H1 (cell line): Measurements from ENCODE around the gene DHX34. TPM values are rescaled to one million over a fixed set of nuclear protein-coding genes. Genes with fewer than 3 reads are reported as not detected.

ENCODE experiments used
- CTCF ChIA-PET: fragments of 300-600 bp; sonication (Branson Sonifier 250); formaldehyde crosslinking; loops from one replicate; lab custom pipeline; 2021; ENCODE audit not compliant: partially characterized antibody; lab: Charles Lee
- POLR2A ChIA-PET: fragments of 300-600 bp; sonication (Branson Sonifier 250); formaldehyde crosslinking; loops from one replicate; lab custom pipeline; 2021; ENCODE audit warnings: inconsistent platforms; ENCODE audit not compliant: partially characterized antibody; lab: Charles Lee
- DNase-seq, 2 experiments: peaks; one replicate each; pipeline versions ENCODE4 v3.0.0 to v3.0.0-alpha.2; 2010 to 2022; ENCODE audit warnings: low spot score in 2 of 2, low read depth in 1 of 2, mixed read lengths in 1 of 2
- FAIRE-seq: peaks from 2 replicates; lab custom pipeline; 2011; peaks lifted over from hg19 to GRCh38; lab: Jason Lieb, UNC
- H2AFZ ChIP-seq: 2 replicates; pipeline ENCODE4 v1.8.1; 2012; ENCODE audit warnings: low read length, inconsistent platforms
- H2AK5ac ChIP-seq: 2 replicates; pipeline ENCODE4 v1.6.1; 2013; ENCODE audit warnings: low read depth, low read length
- H2BK120ac ChIP-seq: replicated peaks from 2 replicates; pipeline ENCODE3; 2013; ENCODE audit warnings: low read depth, low read length, inconsistent platforms
- H2BK12ac ChIP-seq: 2 replicates; pipeline ENCODE4 v1.6.1; 2013; ENCODE audit warnings: low read depth, low read length
- H2BK15ac ChIP-seq: 2 replicates; pipeline ENCODE4 v1.6.1; 2013; ENCODE audit warnings: low read length
- H2BK20ac ChIP-seq: 2 replicates; pipeline ENCODE4 v1.6.1; 2013; ENCODE audit warnings: low read length
- H2BK5ac ChIP-seq: 2 replicates; pipeline ENCODE4 v1.6.1; 2013; ENCODE audit warnings: low read depth, low read length
- H3K14ac ChIP-seq: 2 replicates; pipeline ENCODE4 v1.6.1; 2013; ENCODE audit warnings: inconsistent platforms; ENCODE audit not compliant: insufficient read length
- H3K18ac ChIP-seq: 2 replicates; pipeline ENCODE4 v1.6.1; 2013; ENCODE audit warnings: low read length; ENCODE audit errors: extremely low read depth
- H3K23ac ChIP-seq: 2 replicates; pipeline ENCODE4 v1.6.1; 2013; ENCODE audit warnings: inconsistent platforms; ENCODE audit not compliant: insufficient read length
- H3K23me2 ChIP-seq: 2 replicates; pipeline ENCODE4 v1.6.1; 2013; ENCODE audit warnings: low read depth, low read length
- H3K27ac ChIP-seq: 2 replicates; pipeline ENCODE4 v1.6.1; 2011; ENCODE audit warnings: low read depth, low read length, inconsistent platforms
- H3K27me3 ChIP-seq, 4 experiments: replicated peaks in 1 of 4; 1 replicate in 1 of 4; 2 replicates in 3 of 4; pipeline versions ENCODE4 v1.6.1 to v1.8.1; 2011 to 2013; ENCODE audit warnings: low read length in 3 of 4, mild to moderate bottlenecking in 3 of 4, inconsistent platforms in 2 of 4, mixed read lengths in 2 of 4, moderate library complexity in 1 of 4; ENCODE audit not compliant: control insufficient read depth in 3 of 4, insufficient read depth in 3 of 4; ENCODE audit errors: extremely low read depth in 1 of 4
- H3K36me3 ChIP-seq, 4 experiments: 2 replicates each; pipeline versions ENCODE4 v1.6.1 to v1.8.1; 2011 to 2013; ENCODE audit warnings: mild to moderate bottlenecking in 4 of 4, low read length in 3 of 4, moderate library complexity in 2 of 4, control low read depth in 1 of 4, inconsistent platforms in 1 of 4; ENCODE audit not compliant: insufficient read depth in 4 of 4, control insufficient read depth in 2 of 4
- H3K4ac ChIP-seq: replicated peaks from 2 replicates; pipeline ENCODE3; 2013; ENCODE audit warnings: low read length, low read depth, mixed read lengths, inconsistent platforms; ENCODE audit not compliant: insufficient read length
- H3K4me1 ChIP-seq, 4 experiments: replicated peaks in 1 of 4; 1 replicate in 1 of 4; 2 replicates in 3 of 4; pipeline versions ENCODE4 v1.6.1 to v1.8.1; 2011 to 2013; ENCODE audit warnings: low read length in 3 of 4, inconsistent platforms in 2 of 4, mixed read lengths in 1 of 4; ENCODE audit not compliant: insufficient read depth in 4 of 4, control insufficient read depth in 3 of 4
- H3K4me2 ChIP-seq, 2 experiments: 2 replicates each; pipeline versions ENCODE4 v1.6.1 to v1.8.1; 2011 to 2013; ENCODE audit warnings: low read depth in 2 of 2, low read length in 2 of 2, control low read depth in 1 of 2, inconsistent platforms in 1 of 2, mild to moderate bottlenecking in 1 of 2; ENCODE audit not compliant: insufficient read depth in 1 of 2
- H3K4me3 ChIP-seq, 4 experiments: fragments of 200-600, 300-600 bp in 1 of 4; sonication (generic), shearing (Covaris generic), sonication (Bioruptor Twin) in 1 of 4; 2 replicates each; pipeline versions ENCODE4 v1.5.1 to v1.8.1; 2011 to 2016; ENCODE audit warnings: low read length in 4 of 4, low read depth in 3 of 4, control low read depth in 2 of 4, inconsistent platforms in 2 of 4, mild to moderate bottlenecking in 2 of 4, mixed read lengths in 1 of 4, moderate library complexity in 1 of 4; ENCODE audit not compliant: insufficient read depth in 2 of 4; ENCODE audit errors: extremely low read depth in 1 of 4
- H3K56ac ChIP-seq: replicated peaks from 2 replicates; pipeline ENCODE3; 2013; ENCODE audit warnings: low read depth, mild to moderate bottlenecking, mixed read lengths, low read length, inconsistent platforms; ENCODE audit not compliant: insufficient read length
- H3K79me1 ChIP-seq: 2 replicates; pipeline ENCODE4 v1.6.1; 2013; ENCODE audit warnings: low read depth, low read length, control low read depth
- H3K79me2 ChIP-seq, 2 experiments: 2 replicates each; pipeline versions ENCODE4 v1.6.1 to v1.8.1; 2012 to 2013; ENCODE audit warnings: low read length in 2 of 2, mild to moderate bottlenecking in 2 of 2, inconsistent platforms in 1 of 2; ENCODE audit not compliant: insufficient read depth in 2 of 2, control insufficient read depth in 1 of 2
- H3K9ac ChIP-seq, 4 experiments: replicated peaks in 1 of 4; 1 replicate in 1 of 4; 2 replicates in 3 of 4; pipeline versions ENCODE4 v1.6.1 to v1.8.1; 2011 to 2013; ENCODE audit warnings: low read depth in 3 of 4, low read length in 3 of 4, control low read depth in 2 of 4, mild to moderate bottlenecking in 2 of 4, moderate library complexity in 2 of 4, inconsistent platforms in 1 of 4; ENCODE audit errors: extremely low read depth in 1 of 4
- H3K9me3 ChIP-seq, 2 experiments: 2 replicates each; pipeline versions ENCODE4 v1.6.1 to v1.8.1; 2012 to 2013; ENCODE audit warnings: mild to moderate bottlenecking in 2 of 2, moderate library complexity in 2 of 2, control low read depth in 1 of 2, inconsistent platforms in 1 of 2, low read depth in 1 of 2, low read length in 1 of 2, mixed read lengths in 1 of 2; ENCODE audit not compliant: insufficient read depth in 2 of 2
- H4K20me1 ChIP-seq, 2 experiments: replicated peaks in 1 of 2; 2 replicates each; pipeline versions ENCODE3 to v1.8.1; 2011 to 2013; ENCODE audit warnings: inconsistent platforms in 2 of 2, low read length in 2 of 2, mild to moderate bottlenecking in 1 of 2; ENCODE audit not compliant: insufficient read depth in 2 of 2, control insufficient read depth in 1 of 2
- H4K5ac ChIP-seq: 2 replicates; pipeline ENCODE4 v1.6.1; 2013; ENCODE audit warnings: low read length, low read depth, mixed read lengths, inconsistent platforms; ENCODE audit not compliant: insufficient read length
- H4K8ac ChIP-seq: 2 replicates; pipeline ENCODE4 v1.8.0; 2013; ENCODE audit warnings: mild to moderate bottlenecking, moderate library complexity, low read length, inconsistent platforms; ENCODE audit not compliant: insufficient read depth; ENCODE audit errors: extremely low read depth
- H4K91ac ChIP-seq: replicated peaks from 2 replicates; pipeline ENCODE3; 2013; ENCODE audit warnings: low read length, mixed read lengths, inconsistent platforms; ENCODE audit not compliant: insufficient read length
- EGR1 ChIP-seq: IDR thresholded peaks from 2 replicates; pipeline ENCODE4 v1.6.1; 2011; ENCODE audit warnings: low read depth, low read length, borderline replicate concordance
- FOSL1 ChIP-seq: IDR thresholded peaks from 2 replicates; pipeline ENCODE4 v1.6.1; 2011; ENCODE audit warnings: mild to moderate bottlenecking, low read depth, low read length, moderate library complexity; ENCODE audit not compliant: insufficient read depth
- HDAC2 ChIP-seq, 2 experiments: fragments of 300-600 bp in 1 of 2; sonication (generic) in 1 of 2; IDR thresholded peaks; 2 replicates each; pipeline ENCODE4 v1.6.1; 2011 to 2012; ENCODE audit warnings: low read depth in 2 of 2, low read length in 2 of 2, mild to moderate bottlenecking in 2 of 2, moderate library complexity in 2 of 2, borderline replicate concordance in 1 of 2, inconsistent platforms in 1 of 2
- JUND ChIP-seq: IDR thresholded peaks from 2 replicates; pipeline ENCODE4 v1.6.1; 2011; ENCODE audit warnings: mild to moderate bottlenecking, improper control_type of control experiment, low read length
- MAFK ChIP-seq: IDR thresholded peaks from 2 replicates; pipeline ENCODE4 v1.6.1; 2012; ENCODE audit warnings: low read depth, mild to moderate bottlenecking, improper control_type of control experiment, low read length
- NRF1 ChIP-seq: IDR thresholded peaks from 2 replicates; pipeline ENCODE4 v1.6.1; 2011; ENCODE audit warnings: mild to moderate bottlenecking, low read depth, low read length, improper control_type of control experiment
- POLR2A ChIP-seq, 2 experiments: IDR thresholded peaks; 1 replicate in 1 of 2; 2 replicates in 1 of 2; pipeline ENCODE4 v1.6.1; 2011; ENCODE audit warnings: low read depth in 2 of 2, low read length in 2 of 2, mild to moderate bottlenecking in 2 of 2; ENCODE audit errors: control extremely low read depth in 1 of 2
- POLR2AphosphoS5 ChIP-seq: IDR thresholded peaks from 2 replicates; pipeline ENCODE4 v1.6.1; 2011; ENCODE audit warnings: low read depth, low read length
- RBBP5 ChIP-seq: IDR thresholded peaks from 2 replicates; pipeline ENCODE4 v1.7.1; 2012; ENCODE audit warnings: low read depth, mild to moderate bottlenecking, inconsistent platforms, low read length, moderate library complexity, borderline replicate concordance
- RFX5 ChIP-seq: IDR thresholded peaks from 2 replicates; pipeline ENCODE4 v1.6.1; 2011; ENCODE audit warnings: low read depth, low read length, improper control_type of control experiment, borderline replicate concordance
- TAF7 ChIP-seq: optimal IDR thresholded peaks from 2 replicates; pipeline ENCODE3; 2011; ENCODE audit warnings: low read depth, mild to moderate bottlenecking, inconsistent platforms, low read length, moderate library complexity, borderline replicate concordance
- TEAD4 ChIP-seq: IDR thresholded peaks from 2 replicates; pipeline ENCODE4 v1.6.1; 2012; ENCODE audit warnings: low read depth, low read length, inconsistent platforms, mixed read lengths
- WGBS, 2 experiments: shearing (Covaris generic) in 1 of 2; methylation state at CpG; one replicate each; pipeline versions ENCODE4 v1.1.6 to v1.1.7; 2013 to 2015; ENCODE audit warnings: low lambda C conversion rate in 2 of 2, mixed read lengths in 2 of 2, inconsistent platforms in 1 of 2, low coverage in 1 of 2, missing lambda C conversion rate in 1 of 2; ENCODE audit not compliant: insufficient replicate concordance in 2 of 2, insufficient coverage in 1 of 2, insufficient read length in 1 of 2; ENCODE audit errors: extremely low coverage in 1 of 2, missing lambda C conversion rate in 1 of 2; 5-methylcytosine and 5-hydroxymethylcytosine counted together
- polyA plus RNA-seq, 7 experiments: library from polyadenylated mRNA; depleted of rRNA in 3 of 7; stranded (reverse) in 5 of 7; unstranded in 2 of 7; fragments of >200 nt in 5 of 7; fragments of 200-250 nt in 2 of 7; gene quantifications; 1 replicate in 5 of 7; 2 replicates in 1 of 7; 4 replicates in 1 of 7; pipeline versions ENCODE4 v1.2.1 to v1.2.3, GENCODE V29; 2011 to 2013; ENCODE audit warnings: missing spikeins in 2 of 7, mixed read lengths in 2 of 7
- total RNA-seq: library from RNA; stranded (reverse); fragmentation: NEBNext Ultra II Directional; extraction: Animal tissue kit (Norgen Biotek cat#: 25700); gene quantifications from 2 replicates; pipeline ENCODE4 v1.2.1, GENCODE V29; 2021
- TF ChIP-seq, protein P1 (sequence below): IDR thresholded peaks from 2 replicates; pipeline ENCODE4 v1.6.1; 2011; ENCODE audit warnings: low read depth, mild to moderate bottlenecking, low read length; ENCODE audit not compliant: insufficient read depth

The DHX34 gene
- total and polyA plus RNA-seq, 2 of the 8 experiments (the other 6 are each of a cell fraction or from before 2014, with no cell fraction given): 17.5 to 24.3 TPM

DNA sequence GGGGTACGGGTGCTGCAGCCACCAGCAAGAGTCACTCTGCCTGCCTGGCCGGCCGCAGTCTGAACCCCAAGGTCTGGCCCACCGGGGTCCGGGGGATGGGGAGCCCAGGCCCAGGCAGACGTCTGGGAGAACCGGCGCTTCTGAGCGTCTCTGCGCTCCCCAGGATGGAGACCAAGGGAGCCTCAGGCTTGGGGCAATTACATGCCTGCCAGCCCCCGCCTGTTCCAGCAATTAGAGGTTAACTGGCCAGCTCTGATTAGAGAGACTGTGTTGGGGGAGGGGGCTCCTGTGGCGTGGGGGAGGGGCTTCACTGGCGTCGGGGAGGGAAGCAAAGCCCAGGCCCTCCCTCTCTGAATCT, 58.3 kb downstream of the DHX34 start:
- no peak overlapping the region for H3K14ac ChIP-seq
- peaks cover 0 to 5% (median 4%) of the 10 kb centered on the region in 4 experiments; a peak in 4 of 7 replicates for H3K4me1 ChIP-seq
- H3K4ac ChIP-seq: no peak overlapping the region
- no peaks in the 10 kb centered on the region for H3K36me3 ChIP-seq
- no peak overlapping the region for H2AFZ ChIP-seq
- H3K4me2 ChIP-seq: peak overlapping the region; percentile 72 to 87
- no peak overlapping the region for H2BK120ac ChIP-seq
- WGBS, 2 experiments: 18% methylated on average over 12 of the region's 14 CpGs; no CpG with 5 or more reads in 1 of the 2 experiments
- peak overlapping the region in 2 of 4 experiments; percentile 29 to 68; a peak in 4 of 8 replicates for H3K4me3 ChIP-seq
- H3K9ac ChIP-seq: no peak overlapping the region
- no peak overlapping the region for H3K27ac ChIP-seq
- ChIA-PET POLR2A (interaction anchor here (0.6 to 1.7 kb wide), 7 partner anchors 9 to 719 kb away, joined by 3 to 5 read pairs (median 4); partner anchors contain the start of gene MEIS3), CTCF (interaction anchor here (0.6 kb wide), 1 partner anchor 86 kb away, joined by 4 read pairs; no protein-coding TSS in a partner anchor)
- H3K79me1 ChIP-seq: no peaks in the 10 kb centered on the region; the same call in 1 of the 2 replicates
- H3K23ac ChIP-seq: no peak overlapping the region
- H2BK12ac ChIP-seq: no peak overlapping the region
- H3K18ac ChIP-seq: no peak overlapping the region
- no peaks in the 10 kb centered on the region for H3K27me3 ChIP-seq
- no peak overlapping the region for H4K91ac ChIP-seq
- TF ChIP-seq FOSL1: no peak
- no peak for TF ChIP-seq TEAD4
- TF ChIP-seq MAFK: no peak
- TF ChIP-seq RFX5: no peak
- no peak for TF ChIP-seq RBBP5
- TF ChIP-seq EGR1: no peak
- no peak for TF ChIP-seq TAF7
- no peak for TF ChIP-seq NRF1
- TF ChIP-seq JUND: no peak
- no peak; a peak in 1 of 3 replicates for TF ChIP-seq POLR2A (IDR thresholded peaks at IDR 0.05; ENCODE audit: control extremely low read depth in 1 of 2, low read depth in 2 of 2, low read length in 2 of 2)
- TF ChIP-seq, protein P1, sequence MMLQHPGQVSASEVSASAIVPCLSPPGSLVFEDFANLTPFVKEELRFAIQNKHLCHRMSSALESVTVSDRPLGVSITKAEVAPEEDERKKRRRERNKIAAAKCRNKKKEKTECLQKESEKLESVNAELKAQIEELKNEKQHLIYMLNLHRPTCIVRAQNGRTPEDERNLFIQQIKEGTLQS: no peak
- no peak for TF ChIP-seq HDAC2 (IDR thresholded peaks at IDR 0.05; ENCODE audit: borderline replicate concordance in 1 of 2, low read depth in 2 of 2, low read length in 2 of 2)
- TF ChIP-seq POLR2AphosphoS5: no peak
- no peak overlapping the region for H4K5ac ChIP-seq
- H3K56ac ChIP-seq: no peak overlapping the region
- H4K8ac ChIP-seq: no peak overlapping the region
- peaks cover 9% of the 10 kb centered on the region for H3K23me2 ChIP-seq
- no peaks in the 10 kb centered on the region for H3K9me3 ChIP-seq
- FAIRE-seq: no peak
- DNase-seq: no peak
- H2BK15ac ChIP-seq: no peak overlapping the region
- H2AK5ac ChIP-seq: no peak overlapping the region
- peaks cover 0 to 4% of the 10 kb centered on the region in 2 experiments for H4K20me1 ChIP-seq
- no peak overlapping the region for H2BK20ac ChIP-seq
- no peaks in the 10 kb centered on the region for H3K79me2 ChIP-seq
- H2BK5ac ChIP-seq: no peak overlapping the region
